Activated CD8-positive, alpha-beta memory T cell treated with anti-CD3 and anti-CD28 coated beads for 24 hours (primary cell): ENCODE data around the gene EMID1.

ENCODE experiments used
- DNase-seq: peaks from one replicate; pipeline ENCODE4 v3.0.0-alpha.2; 2020

EMID1 gene

DNA sequence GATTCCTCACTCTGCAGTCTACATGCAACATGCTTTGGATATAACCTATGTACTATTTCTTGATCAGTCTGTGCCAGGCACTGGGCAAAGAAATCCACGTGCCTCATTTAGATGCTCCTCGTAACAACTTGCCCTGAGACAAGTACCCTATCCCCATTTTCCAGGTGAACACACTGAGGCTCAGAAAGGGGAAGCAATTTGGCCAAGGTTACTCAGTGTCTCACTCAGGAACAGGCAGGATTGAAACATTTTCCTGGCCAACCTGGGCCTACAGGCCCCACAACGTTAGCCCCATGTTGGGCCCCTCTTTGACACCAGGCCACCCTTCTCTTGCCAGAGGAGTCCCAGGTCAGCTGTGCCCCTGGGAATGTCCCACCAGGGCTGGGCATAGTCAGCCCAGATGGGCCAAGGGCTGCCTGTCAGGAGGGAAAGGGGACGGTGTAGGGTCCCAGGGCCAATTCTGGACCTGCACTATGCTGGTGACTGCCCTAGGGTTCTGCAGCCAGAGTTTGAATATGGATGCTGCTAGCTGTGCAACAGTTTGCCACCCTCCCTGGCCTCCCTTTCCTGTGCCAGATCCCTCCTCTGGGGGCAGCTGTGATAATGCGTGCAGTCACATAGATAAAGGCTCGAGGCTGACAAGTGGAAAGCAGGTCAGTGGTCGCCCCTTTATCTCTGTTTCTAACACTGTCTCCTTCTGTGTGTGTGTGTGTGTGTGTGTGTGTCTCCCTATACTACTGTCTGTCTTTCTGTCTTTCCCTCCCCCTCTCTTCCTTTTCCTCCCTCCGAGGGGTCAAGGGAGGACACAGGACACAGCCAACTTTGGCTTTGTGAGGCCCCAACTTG is 10.4 kb upstream of the EMID1 start:
- no peak for DNase-seq

DNA sequence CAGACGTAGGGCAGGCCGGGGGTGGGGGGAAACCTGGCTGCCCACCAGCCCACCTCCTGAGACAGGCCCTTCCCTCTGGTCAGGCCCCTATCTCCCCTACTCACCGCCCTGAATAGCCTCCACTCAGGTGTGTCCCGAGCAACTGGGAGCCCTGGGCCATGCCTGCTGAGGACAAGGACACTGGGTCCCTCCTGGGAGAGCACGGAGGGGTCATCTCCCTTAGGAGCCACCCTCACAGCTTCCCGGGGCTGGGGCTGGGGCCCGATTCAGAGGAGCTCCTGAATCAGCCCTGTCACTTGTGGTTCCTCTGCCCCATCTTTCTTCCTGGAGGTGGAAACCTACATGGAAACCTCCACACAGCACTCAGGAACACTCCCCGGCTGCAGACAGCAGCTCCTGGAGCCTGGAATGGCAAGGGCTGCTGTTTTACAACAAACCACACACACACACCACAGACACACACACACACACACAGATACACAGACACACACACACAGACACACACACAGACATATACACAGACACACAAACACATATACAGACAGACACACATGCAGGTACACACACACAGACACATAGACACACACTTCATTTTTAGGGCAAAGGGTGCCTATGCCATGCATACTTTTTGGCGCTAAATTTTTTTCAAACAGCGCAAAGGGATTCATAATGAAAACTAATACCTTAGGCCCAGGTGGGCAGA is 9.6 kb upstream of the EMID1 start:
- no peak for DNase-seq

DNA sequence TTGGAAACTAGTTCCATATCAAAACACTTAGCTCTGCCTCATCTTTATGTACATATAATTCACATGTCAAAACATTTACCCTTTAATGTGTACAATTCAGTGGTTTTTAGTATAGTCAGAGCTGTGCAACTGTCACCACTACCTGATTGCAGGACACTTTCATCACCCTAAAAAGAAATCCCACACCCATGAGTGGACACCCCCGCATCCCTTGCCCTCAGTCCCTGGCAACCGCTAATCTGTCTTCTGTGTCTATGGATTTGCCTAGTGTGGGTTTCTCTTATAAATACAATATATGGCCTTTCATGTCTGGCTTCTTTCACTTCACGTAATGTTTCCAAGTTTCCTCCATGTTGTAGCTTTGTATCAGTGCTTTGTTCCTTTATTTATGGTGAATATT is 8.6 kb upstream of the EMID1 start:
- no peak for DNase-seq

DNA sequence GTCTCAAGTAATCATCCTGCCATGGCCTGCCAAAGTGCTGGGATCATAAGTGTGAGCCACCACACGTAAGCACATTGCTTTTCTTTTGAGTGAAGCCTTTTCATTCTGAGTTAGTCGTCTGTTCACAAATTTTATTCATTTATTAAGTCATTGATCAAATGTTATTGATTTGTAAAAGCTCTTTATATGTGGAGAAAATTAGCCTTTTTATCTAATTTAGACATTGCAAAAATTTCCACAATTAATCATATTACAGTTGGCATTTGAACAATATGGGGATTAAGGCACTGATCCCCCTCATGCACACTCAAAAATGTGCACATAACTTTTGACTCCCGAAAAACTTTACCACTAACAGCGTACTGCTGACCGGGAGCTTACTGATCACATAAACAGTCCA is 7.5 kb upstream of the EMID1 start:
- DNase-seq = no peak

DNA sequence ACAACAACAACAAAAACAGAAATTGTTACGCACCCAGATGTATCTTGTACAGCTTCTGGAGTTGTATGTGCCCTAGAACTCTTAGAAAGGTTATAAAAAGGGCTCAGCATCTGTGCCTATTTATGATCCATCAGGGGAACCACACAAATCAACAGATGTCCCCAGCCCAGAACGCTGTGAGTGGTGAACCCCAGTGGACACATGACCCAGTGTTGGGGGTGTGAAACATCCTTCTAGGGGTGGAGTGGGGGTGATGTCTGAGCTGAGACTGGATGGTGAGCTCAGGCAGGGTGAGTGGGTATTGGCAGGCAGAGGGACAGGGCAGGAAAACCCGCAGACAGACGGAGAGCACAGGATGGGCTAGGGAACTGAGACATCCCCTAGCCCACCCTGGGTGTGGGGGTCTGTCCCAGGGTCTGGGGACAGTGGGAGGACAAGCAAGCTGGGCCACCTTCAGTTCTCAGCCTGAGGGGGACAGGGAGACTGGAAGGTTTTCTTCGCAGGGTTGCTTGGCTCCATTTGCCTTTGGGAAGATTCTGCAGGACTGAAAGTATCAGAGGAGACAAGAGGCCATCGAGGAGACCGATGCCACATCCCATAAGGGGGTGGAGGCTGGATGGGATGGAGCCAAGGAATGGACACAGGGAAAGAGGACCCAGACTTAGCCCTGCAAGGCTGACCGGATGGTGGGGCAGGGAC is 5.8 kb upstream of the EMID1 start:
- DNase-seq = no peak

DNA sequence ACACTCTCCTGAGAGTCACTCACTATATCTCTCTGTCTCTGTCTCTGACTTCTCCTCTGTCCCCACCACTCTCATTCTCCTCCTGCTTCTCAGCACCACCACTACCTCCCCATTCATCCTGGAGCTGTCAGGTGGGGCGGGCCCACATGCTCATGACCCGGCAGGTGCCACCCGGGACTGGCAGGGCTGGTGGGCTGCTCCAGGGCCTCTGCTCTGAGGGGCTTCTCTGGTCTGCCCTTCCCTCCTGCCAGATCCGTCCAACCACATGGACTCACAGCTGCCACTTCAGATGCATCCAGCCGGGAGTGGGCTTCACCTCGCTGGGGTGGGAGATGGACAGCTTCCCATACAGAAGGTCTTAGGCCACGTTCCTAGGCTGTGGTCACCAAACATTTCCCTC is 4.8 kb upstream of the EMID1 start:
- no peak for DNase-seq

DNA sequence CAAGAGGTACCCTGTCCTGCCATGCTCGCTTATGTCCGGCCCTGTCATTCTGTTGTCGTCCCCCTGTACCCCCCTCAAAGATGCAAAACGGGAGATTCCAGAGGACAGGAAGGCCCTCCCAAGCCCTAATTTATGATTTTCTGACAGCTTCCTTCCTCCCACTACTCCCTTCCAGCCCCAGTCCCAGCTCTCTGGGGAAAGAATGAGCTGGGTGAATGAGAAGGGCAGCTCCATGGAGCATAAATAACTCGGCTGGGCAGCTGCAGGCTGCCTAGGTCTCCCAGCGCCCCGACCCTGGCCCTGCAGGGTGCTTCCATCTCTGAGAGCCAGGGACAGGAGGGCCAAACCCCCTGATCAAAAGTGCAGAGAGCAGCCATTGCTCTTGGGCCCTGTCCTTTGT is 3.9 kb upstream of the EMID1 start:
- no peak for DNase-seq

DNA sequence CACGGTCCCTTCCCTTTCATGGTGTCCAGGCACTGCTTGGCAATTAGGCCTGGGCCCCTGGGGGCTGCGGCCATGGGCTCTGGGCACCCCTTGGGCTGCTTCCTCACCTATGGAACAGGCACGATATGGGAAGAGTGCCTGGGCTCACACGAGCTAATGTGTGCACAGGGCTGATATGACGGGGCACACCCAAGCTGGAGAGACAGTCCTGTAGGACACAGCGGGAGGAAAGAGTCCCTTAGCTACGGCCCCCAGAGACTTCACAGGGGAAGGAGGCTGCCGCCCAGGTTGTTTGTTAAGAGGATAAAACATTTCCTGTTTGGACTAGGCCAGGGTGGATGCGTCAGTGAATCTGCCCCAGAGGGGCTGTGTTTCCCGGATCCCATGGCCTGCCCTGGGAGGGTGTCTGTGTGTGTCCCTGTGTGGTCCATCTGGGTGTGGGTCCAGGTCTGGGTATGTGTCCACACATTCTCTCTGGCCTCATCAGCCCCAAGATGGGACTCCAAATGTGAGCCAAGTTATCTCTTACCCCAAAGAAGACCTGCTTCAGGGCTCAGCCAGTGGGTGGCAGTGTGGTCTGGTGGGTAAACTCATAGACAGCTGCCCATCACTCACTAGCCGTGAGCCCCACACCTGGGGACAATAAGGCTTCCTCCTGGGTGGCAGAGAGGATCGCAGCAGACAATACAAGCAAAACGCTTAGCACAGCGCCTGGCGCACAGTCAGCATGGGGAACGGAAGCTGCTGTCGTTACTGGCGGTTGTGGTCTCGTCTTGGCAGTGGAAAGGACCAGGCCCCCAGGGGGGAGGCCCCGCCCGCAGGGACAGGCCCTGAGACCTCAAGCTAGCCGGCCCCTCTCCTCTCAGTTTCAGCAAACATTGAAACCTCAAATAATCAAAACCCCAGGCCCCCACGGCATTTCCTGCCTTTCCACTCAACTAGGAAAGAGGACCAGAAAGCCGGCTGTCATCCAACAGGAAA is 3.2 kb upstream of the EMID1 start:
- DNase-seq = peak; percentile 80

DNA sequence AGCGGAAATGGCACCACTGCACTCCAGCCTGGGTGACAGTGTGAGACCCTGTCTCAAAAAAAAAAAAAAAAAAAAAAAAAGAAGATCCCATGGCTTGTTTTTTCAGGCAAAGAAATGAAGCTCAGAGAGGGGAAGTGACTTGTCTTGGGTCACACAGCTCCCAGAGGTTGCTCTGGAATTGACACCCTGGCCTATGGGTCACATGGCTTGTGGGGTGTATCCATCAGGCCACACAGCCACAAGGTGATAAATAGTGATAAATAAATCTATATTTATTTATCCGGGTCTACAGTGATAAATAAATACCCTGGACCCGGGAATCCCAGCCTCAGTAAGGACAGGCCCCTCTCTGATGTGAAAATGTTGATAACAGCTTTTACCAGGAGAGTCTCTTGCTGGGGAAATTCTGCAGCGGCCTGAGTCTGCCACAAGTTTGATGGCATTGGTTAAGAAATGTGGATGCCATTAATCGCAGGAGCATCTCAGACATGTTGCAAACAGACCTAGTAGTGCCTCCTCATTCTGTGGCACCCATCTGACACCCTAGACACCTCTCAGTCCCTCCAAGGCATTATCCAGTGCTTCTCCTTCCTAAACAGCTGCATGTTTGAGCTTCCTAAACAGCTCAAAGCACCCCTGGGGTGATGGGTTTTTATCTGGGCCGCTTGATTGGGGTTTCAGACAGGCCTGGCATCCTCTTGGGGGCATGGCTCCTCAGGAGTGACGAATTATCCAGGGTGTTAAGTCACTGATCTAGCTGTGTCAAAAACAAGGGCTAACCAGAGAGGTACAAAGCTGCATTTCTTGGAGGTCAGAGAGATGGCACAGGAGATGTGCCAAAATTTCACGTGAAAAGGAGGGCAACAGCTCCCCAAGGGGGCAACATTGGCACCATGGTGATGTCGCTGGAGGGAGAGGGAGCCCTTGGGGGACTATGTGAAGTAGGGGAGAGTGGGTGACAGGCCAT is 1.9 kb upstream of the EMID1 start:
- no peak for DNase-seq

DNA sequence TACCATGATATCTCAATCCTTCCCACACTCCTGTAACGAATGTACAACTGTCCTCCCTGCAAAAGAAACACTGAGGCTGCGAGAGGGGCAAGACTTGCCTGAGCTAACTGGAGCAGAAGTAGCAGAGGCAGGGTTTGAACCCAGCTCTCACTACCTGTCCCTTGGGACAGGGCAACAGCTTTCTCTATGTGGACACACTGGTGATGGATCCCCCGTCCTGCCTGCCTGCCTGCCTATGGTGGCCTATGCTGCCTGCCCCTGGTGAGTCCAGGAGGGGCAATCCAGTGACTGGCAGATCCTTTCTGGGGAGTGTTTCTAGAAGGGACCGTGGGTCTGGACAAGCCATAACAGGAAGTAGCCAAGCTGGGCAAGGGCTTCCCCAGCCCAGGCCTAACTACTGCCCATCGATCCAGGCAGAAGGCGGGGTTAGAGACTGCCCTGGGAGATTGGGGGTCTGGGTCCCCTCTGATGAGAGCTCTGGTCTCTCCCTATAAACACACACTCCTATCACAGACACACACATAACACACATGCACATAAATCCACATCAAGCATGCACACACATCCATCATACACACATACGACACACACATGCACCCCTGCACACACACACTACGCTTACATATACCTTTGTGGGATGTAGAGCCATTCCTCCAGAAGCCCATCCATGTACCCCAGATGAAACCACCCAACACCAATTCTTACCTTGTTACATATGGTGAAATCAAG is 1.1 kb upstream of the EMID1 start:
- no peak for DNase-seq

DNA sequence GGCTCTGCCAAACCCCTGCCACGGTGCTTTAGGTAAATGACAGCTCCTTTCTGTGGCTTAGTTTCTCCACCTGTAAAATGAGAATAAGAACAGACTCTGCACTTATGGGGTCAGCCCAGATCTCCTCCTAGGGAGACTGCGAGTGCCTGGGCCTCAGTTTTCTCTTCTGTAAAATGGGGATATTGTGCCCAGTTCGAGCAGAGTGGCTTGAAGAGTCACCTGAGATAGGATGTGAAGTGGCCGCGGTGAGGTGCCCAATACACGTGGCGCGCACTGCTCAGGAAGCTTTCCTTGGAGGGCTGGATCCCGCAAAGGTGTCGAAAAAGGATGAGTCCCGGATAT is 473 bp upstream of the EMID1 start:
- DNase-seq = no peak

DNA sequence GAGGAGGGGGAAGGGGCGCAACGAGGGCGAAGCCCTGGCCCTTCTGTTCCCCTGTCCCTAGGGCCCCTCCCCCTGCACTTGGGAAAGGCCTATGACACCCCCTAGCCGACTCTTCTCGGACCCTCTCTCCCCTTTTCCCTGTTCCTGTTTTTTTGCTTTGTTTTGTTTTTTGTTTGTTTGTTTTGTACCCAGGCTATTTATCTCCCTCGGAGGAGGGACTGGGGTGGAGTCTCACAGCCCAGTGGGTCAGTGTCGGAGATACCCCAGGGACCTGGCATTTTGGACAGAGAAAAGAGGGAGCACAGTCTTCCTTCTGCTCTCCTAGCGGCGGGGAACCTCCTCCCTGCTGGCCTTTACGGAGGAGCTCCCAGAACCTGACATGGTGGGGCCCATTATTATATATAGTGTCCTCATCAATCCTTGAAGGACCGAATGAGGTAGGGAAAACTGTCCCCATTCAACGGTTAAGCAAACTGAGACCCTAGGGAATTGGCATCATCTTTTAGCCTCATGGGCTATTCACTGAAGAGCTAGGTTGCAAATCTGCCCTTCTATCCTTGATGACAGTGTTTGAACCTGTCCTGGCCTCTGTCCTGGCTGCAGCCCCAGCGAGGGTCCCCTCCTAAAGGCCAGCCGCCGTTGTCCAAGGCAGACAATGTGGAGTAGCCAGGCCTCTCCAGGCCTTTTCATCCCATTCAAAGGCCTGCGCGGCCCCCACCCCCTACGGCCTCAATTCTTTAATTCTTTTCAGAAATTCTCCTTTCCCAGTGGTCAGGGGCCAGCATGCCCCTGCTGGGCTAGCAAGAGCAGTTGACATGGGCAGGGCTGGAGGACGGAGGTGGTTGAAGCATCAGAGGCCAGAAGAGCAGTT is 911 bp downstream of the EMID1 start:
- no peak for DNase-seq

DNA sequence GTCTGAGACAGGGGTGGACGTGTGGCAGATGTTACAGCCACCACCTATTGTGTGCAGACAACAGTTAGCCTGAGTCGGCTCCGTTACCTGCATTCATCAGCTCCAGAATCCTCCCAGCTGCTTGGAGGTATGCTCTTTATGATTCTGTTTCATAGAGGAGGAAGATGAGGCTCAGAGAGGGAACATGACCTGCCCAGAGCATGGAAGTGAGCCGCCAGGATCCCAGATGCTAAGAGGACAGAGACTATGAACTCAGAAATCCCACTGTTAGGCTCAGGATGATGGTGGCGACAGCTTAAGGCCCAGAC is 1.5 kb downstream of the EMID1 start:
- no peak for DNase-seq

DNA sequence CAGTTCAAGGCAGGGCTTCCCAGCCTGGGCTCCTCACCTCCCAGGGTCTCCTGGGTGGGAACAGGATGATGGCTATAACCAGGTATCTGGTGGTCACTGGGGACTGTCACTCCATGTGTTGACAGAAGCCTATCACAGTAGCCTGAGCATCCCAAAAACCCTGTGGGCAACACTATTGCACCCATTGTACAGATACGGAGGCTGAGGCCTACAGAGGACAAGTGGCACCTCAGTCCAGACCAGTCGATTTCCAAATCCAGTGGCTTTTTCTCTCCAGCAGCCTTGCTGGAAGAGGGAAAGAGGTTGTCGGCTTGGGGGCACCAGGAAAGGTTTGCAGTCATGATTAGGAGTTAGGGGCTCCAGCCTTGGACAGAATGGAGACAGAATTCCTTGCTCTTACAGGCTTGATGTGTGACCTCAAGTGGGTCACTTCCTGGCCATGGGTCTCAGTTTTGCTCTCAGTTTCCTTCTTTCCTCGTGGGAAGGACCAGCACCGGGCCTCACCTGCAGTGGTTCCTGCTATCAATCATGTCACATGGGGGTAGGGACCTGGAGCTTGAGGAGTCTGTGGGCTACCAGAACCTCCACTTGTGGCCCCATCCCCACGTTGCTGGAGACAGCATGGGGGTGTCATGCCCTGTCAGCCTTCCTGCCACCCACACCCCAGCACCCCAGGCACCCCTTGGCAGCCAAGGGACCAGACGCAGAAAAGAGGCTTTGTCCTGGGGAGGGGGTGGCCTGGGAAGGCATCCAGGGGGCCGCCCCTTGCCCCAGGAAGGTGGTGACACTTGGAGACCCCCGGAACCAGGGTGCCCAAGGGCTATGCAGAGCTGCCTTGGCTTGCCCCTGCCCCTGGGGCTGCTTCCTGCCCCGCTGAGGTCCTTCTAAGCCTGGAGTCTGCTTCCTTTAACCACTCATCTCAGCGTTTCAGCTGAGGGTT is 2.1 kb downstream of the EMID1 start:
- no peak for DNase-seq

DNA sequence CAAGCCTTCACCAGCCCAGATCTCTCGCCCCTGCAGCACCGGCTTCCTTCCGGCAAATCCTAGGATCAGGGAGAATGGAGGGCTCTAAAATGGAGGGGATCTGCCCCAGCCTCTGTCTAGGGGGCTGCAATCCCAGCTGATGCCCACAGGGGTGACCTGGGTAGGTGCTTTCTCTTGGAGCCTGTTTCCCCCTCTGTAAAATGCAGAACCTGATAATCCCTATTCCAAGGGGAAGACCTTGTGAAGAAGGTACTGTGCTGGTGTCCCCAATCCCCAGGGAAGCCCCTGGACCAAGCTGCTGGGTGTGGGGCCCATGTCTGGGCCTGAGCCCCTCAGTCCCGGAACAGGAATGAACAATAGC is 2.8 kb downstream of the EMID1 start:
- no peak for DNase-seq

DNA sequence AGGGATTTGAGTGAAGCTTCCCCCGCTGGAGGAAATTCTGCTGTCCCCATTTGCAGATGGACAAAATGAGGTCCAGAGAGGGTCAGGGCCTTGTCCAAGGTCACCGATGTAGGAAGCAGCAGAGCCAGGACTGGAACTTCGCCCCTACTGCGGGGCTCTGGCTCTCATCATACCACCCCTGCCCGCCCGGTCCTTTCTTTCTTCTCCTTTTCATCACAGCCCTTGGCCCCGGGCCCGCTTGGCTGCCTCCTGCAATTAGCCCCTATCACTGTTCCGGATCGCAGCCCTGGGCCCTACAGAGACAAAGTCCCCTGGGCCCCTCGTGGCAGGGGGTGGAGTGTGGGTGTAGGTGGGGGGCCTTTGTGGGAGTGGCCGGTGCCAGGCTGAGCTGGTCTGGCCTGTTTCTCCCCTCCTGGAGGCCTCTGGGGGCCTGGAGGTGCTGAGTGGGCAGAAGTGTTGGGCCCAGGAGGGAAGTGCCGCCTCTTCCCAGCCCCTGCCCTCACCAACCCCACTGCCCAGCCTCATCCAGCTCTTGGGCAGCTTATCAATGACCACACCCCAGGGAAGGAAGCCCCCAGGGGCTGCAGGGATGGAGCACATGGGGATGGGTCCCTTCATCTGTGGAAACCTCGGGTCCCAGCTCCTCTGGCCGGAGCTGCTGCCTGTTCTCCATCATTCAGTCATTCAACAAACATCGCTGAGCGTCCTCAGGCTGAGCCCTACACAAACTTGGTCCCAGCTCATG is 3.4 kb downstream of the EMID1 start:
- DNase-seq = no peak

DNA sequence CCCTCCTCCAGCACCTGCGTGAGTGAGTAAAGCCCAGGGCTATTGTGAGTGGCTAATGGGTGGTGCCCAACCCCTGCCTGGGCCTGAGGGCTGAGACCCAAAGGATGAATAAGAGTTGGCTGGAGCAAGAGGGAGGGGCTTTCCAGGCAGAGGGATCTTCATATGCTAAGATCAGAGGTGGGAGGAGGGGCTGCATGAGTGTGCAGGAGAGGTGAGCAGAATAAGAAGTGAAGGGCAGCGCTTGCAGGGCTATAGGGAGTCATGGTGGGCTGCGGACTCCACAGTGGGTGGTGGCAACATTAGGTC is 3.9 kb downstream of the EMID1 start:
- DNase-seq = no peak

DNA sequence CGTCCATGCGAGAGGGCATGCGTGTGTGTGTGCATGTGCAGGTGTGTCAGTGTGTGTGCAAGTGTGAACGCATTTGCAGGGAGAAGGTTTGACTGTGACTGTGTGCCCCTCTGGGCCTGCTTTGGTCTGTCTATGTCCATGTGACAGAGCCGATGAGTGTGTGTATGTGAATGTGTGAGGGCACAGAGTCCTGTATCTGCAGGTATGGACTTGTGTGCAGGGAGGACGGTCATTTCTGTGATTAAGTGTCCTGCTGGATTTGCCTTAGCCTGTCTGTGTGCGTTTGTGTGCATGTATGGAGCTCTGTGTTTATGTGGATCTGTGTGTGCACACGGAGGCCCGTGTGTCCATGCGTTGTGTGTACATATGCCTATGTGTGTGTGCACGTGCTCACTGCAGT is 5.4 kb downstream of the EMID1 start:
- no peak for DNase-seq
